Large intestine (tissue), 3 donors: ENCODE measurements around the gene ARFGEF2. TPM values are rescaled to one million over a fixed set of nuclear protein-coding genes. Genes with fewer than 3 reads are reported as not detected.

Experiments
- DNase-seq, 2 donors: peaks; one replicate each; pipeline versions ENCODE4 v3.0.0 to v3.0.0-alpha.2; 2013
- H3K27ac ChIP-seq: one replicate; pipeline ENCODE4 v1.5.1; 2013; ENCODE audit warnings: low read length
- H3K27me3 ChIP-seq: 2 replicates; pipeline ENCODE4 v1.6.1; 2013; ENCODE audit warnings: low read length; ENCODE audit not compliant: control insufficient read depth, insufficient read depth
- H3K36me3 ChIP-seq: 2 replicates; pipeline ENCODE4 v1.6.1; 2013; ENCODE audit warnings: low read length; ENCODE audit not compliant: control insufficient read depth, insufficient read depth
- H3K4me1 ChIP-seq: one replicate; pipeline ENCODE4 v1.6.1; 2013; ENCODE audit warnings: low read length; ENCODE audit not compliant: control insufficient read depth, insufficient read depth
- H3K4me3 ChIP-seq: one replicate; pipeline ENCODE4 v1.5.1; 2013; ENCODE audit warnings: low read length
- H3K9me3 ChIP-seq: one replicate; pipeline ENCODE4 v1.6.1; 2013; ENCODE audit warnings: mild to moderate bottlenecking, low read depth, low read length, moderate library complexity; ENCODE audit not compliant: control insufficient read depth
- WGBS: methylation state at CpG from one replicate; pipeline ENCODE4 v1.1.5; 2013; ENCODE audit warnings: low lambda C conversion rate; ENCODE audit not compliant: insufficient coverage; 5-methylcytosine and 5-hydroxymethylcytosine counted together
- polyA plus RNA-seq: library from polyadenylated mRNA; unstranded; fragments of 120-200 nt; gene quantifications from one replicate; pipeline ENCODE4 v1.2.1, GENCODE V29; 2013

The ARFGEF2 gene
- polyA plus RNA-seq, 1 donor = 43.7 TPM

DNA sequence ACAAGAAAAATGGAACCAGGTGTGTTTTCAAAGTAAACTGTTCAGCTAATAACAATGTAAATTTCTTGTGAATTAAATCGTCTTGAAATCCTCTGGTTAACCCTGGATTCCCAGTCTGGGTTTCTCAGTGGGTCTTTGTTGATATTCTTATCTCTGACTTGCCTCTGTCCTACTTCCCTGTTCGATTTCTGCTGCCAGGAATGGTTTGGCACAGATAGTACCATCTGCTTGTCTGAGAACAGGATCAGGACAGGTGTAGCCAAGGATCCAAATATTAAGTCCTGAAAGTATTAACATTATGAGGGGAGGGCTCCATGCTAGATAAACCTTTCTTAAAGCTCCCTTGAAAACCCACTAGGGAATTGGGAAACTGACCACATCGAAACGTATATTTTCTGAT, 30.1 kb downstream of the ARFGEF2 start:
- no peak overlapping the region for H3K4me3 ChIP-seq
- no peak for DNase-seq
- no CpG with 5 or more reads among the region's 4 CpGs for WGBS
- no peak overlapping the region for H3K27ac ChIP-seq
- no peaks in the 10 kb centered on the region for H3K27me3 ChIP-seq
- H3K4me1 ChIP-seq = peaks cover 6% of the 10 kb centered on the region
- no peaks in the 10 kb centered on the region for H3K9me3 ChIP-seq
- peaks cover 78% of the 10 kb centered on the region for H3K36me3 ChIP-seq

DNA sequence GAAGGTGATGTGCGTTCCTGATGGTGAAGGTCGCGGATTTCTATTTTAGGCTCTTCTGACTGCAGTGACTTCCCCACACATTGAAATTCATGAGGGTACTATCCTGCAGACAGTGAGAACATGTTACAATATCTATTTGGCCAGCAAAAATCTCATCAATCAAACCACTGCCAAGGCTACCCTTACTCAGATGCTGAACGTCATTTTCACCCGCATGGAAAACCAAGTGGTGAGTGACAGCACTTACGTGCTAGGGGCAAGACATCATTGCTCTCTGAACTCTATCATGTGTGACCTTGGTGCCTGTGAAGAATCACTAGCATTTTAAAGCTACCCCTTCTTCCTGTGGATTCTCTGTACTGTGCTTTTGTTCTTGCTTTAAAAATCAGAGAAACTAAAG, 31.1 kb downstream of the ARFGEF2 start:
- Histone ChIP-seq H3K27me3 (no peaks in the 10 kb centered on the region), H3K9me3 (no peaks in the 10 kb centered on the region), H3K27ac (no peak overlapping the region), H3K4me3 (no peak overlapping the region), H3K4me1 (peaks cover 6% of the 10 kb centered on the region), H3K36me3 (peaks cover 88% of the 10 kb centered on the region)
- DNase-seq = no peak
- no CpG with 5 or more reads among the region's 6 CpGs for WGBS

- H3K27me3 ChIP-seq = no peaks in the 10 kb centered on the region
- peaks cover 89% of the 10 kb centered on the region for H3K36me3 ChIP-seq
- DNase-seq = no peak
- no peaks in the 10 kb centered on the region for H3K9me3 ChIP-seq
- no peak overlapping the region for H3K4me3 ChIP-seq
- H3K27ac ChIP-seq = no peak overlapping the region
- WGBS = no CpG with 5 or more reads among the region's 6 CpGs
- peaks cover 4% of the 10 kb centered on the region for H3K4me1 ChIP-seq
Measured at GRCh38 chr20:48953653-48954052, 32.1 kb downstream of the ARFGEF2 start.

- WGBS = no CpG with 5 or more reads among the region's 4 CpGs
- no peaks in the 10 kb centered on the region for H3K9me3 ChIP-seq
- H3K27ac ChIP-seq = no peak overlapping the region
- H3K36me3 ChIP-seq = peaks cover 82% of the 10 kb centered on the region
- no peak for DNase-seq
- H3K4me3 ChIP-seq = no peak overlapping the region
- no peaks in the 10 kb centered on the region for H3K4me1 ChIP-seq
- no peaks in the 10 kb centered on the region for H3K27me3 ChIP-seq
Measured at GRCh38 chr20:48956052-48956451, 34.5 kb downstream of the ARFGEF2 start.

DNA sequence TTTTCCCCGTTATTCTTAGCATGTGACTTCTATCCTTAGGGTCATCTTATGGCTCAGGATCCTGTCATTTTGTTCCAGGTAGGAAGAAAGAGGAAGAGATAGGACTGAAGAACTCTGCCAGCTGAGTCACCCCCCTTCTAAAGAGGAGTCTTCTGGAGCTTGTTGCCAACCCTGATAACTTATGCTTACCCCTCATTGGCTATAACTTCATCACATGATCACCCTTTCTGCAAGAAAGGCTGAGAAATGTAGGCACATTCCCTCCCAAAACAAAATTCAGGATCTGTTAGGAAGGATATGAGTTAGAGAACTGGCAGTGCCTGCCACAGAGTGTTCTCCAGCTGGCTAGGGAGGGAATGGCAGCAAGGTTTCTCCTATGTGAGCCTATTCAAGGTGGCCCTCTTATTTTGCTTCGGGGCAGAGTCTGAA, 35.6 kb downstream of the ARFGEF2 start:
- Histone ChIP-seq H3K4me1 (no peaks in the 10 kb centered on the region), H3K27ac (no peak overlapping the region), H3K36me3 (peaks cover 76% of the 10 kb centered on the region), H3K4me3 (no peak overlapping the region), H3K27me3 (no peaks in the 10 kb centered on the region), H3K9me3 (no peaks in the 10 kb centered on the region)
- no CpG with 5 or more reads among the region's 2 CpGs for WGBS
- no peak for DNase-seq

GRCh38 chr20:48957533-48957932, 36.0 kb downstream of the ARFGEF2 start:
- peaks cover 74% of the 10 kb centered on the region for H3K36me3 ChIP-seq

DNA sequence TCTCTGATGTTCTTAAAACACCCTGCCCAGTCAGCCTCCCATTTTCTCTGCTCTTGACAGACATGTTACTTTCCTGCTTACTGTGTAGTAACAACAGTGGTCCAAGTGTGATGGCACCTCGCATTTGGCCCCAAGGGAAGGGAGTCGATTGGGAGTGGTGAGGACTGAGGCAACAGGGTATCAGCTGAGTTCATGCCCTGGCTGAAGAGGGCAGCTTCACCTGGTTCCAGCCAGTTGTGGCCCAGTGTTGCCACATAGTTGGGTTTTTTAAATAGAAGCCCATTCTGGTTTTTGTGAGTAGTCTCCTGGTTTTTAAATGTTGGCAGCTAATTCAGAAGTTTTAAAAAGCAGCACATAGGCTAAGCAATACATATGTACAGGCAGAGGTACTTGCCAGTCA, 37.2 kb downstream of the ARFGEF2 start:
- no peaks in the 10 kb centered on the region for H3K27me3 ChIP-seq
- WGBS = no CpG with 5 or more reads among the region's 2 CpGs
- peaks cover 73% of the 10 kb centered on the region for H3K36me3 ChIP-seq
- H3K9me3 ChIP-seq = no peaks in the 10 kb centered on the region
- no peak for DNase-seq
- no peak overlapping the region for H3K27ac ChIP-seq
- no peaks in the 10 kb centered on the region for H3K4me1 ChIP-seq
- no peak overlapping the region for H3K4me3 ChIP-seq

More at GRCh38 chr20:48957533-48957932, 36.0 kb downstream of the ARFGEF2 start:
- DNase-seq = no peak
- H3K9me3 ChIP-seq = no peaks in the 10 kb centered on the region
- WGBS = no CpG with 5 or more reads among the region's 2 CpGs
- H3K27me3 ChIP-seq = no peaks in the 10 kb centered on the region
- no peaks in the 10 kb centered on the region for H3K4me1 ChIP-seq
- H3K4me3 ChIP-seq = no peak overlapping the region
- no peak overlapping the region for H3K27ac ChIP-seq

GRCh38 chr20:48959899-48960550, 38.5 kb downstream of the ARFGEF2 start:
- WGBS = no CpG with 5 or more reads among the region's 9 CpGs
- Histone ChIP-seq H3K9me3 (no peaks in the 10 kb centered on the region), H3K4me1 (no peaks in the 10 kb centered on the region), H3K36me3 (peaks cover 67% of the 10 kb centered on the region), H3K27me3 (no peaks in the 10 kb centered on the region), H3K4me3 (no peak overlapping the region), H3K27ac (no peak overlapping the region)
- no peak for DNase-seq

- Histone ChIP-seq H3K27ac (no peak overlapping the region), H3K27me3 (no peaks in the 10 kb centered on the region), H3K36me3 (peaks cover 61% of the 10 kb centered on the region), H3K4me1 (no peaks in the 10 kb centered on the region), H3K9me3 (no peaks in the 10 kb centered on the region), H3K4me3 (no peak overlapping the region)
- DNase-seq = no peak
- WGBS = 60% methylated on average over 1 of the region's 4 CpGs
Measured at GRCh38 chr20:48962421-48962820, 40.9 kb downstream of the ARFGEF2 start.

DNA sequence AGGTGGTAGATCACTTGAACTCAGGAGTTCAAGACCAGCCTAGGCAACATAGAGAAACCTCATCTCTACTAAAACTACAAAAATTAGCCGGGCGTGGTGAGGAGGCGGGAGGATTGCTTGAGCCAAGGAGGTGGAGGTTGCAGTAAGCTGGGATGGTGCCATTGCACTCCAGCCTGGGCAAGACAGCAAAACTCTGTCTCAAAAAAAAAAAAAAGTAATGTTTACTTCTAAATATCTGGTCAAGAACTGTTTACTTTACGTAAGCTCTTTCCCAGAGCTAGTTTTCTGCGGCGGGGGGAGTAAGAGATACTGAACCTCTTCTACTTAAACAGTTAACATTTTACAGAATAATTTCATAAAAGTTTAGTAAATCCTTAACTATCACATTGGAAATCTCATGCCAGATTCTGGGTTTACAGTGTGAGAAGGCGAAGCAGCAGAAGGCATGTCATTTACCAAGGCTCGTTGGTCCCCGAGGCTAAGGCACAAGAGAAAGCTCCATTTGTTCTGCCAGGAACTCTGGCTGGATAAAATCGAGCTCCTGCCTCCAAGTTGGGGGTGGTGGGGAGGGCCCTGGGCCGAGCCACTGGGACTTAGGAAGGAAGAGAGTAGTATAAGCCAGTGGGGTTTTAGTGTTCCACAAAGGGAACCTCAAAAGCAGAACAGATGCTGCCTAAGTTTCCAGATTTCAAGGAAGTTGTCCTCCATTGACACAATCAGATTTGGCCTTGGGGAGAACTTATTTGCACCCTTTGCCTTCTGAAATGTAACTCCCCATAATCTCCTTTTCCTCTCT, 41.7 kb downstream of the ARFGEF2 start:
- peak in 1 of 2 donors; percentile 10 for DNase-seq

More for the DNA sequence above, 41.7 kb downstream of the ARFGEF2 start:
- no peaks in the 10 kb centered on the region for H3K9me3 ChIP-seq
- H3K36me3 ChIP-seq = peaks cover 55% of the 10 kb centered on the region
- no peak overlapping the region for H3K27ac ChIP-seq
- H3K4me1 ChIP-seq = no peaks in the 10 kb centered on the region
- no peak overlapping the region for H3K4me3 ChIP-seq
- no peaks in the 10 kb centered on the region for H3K27me3 ChIP-seq
- WGBS = 88% methylated on average over 3 of the region's 11 CpGs
